H1 (cell line): ENCODE measurements around the gene ZNF575. TPM values are rescaled to one million over a fixed set of nuclear protein-coding genes. Genes with fewer than 3 reads are reported as not detected.

ENCODE experiments used
- CTCF ChIA-PET: fragments of 300-600 bp; sonication (Branson Sonifier 250); formaldehyde crosslinking; loops from one replicate; lab custom pipeline; 2021; ENCODE audit not compliant: partially characterized antibody; lab: Charles Lee
- POLR2A ChIA-PET: fragments of 300-600 bp; sonication (Branson Sonifier 250); formaldehyde crosslinking; loops from one replicate; lab custom pipeline; 2021; ENCODE audit warnings: inconsistent platforms; ENCODE audit not compliant: partially characterized antibody; lab: Charles Lee
- DNase-seq, 2 experiments: peaks; one replicate each; pipeline versions ENCODE4 v3.0.0 to v3.0.0-alpha.2; 2010 to 2022; ENCODE audit warnings: low spot score in 2 of 2, low read depth in 1 of 2, mixed read lengths in 1 of 2
- FAIRE-seq: peaks from 2 replicates; lab custom pipeline; 2011; peaks lifted over from hg19 to GRCh38; lab: Jason Lieb, UNC
- H2AFZ ChIP-seq: 2 replicates; pipeline ENCODE4 v1.8.1; 2012; ENCODE audit warnings: low read length, inconsistent platforms
- H2AK5ac ChIP-seq: 2 replicates; pipeline ENCODE4 v1.6.1; 2013; ENCODE audit warnings: low read depth, low read length
- H2BK120ac ChIP-seq: replicated peaks from 2 replicates; pipeline ENCODE3; 2013; ENCODE audit warnings: low read depth, low read length, inconsistent platforms
- H2BK12ac ChIP-seq: 2 replicates; pipeline ENCODE4 v1.6.1; 2013; ENCODE audit warnings: low read depth, low read length
- H2BK15ac ChIP-seq: 2 replicates; pipeline ENCODE4 v1.6.1; 2013; ENCODE audit warnings: low read length
- H2BK20ac ChIP-seq: 2 replicates; pipeline ENCODE4 v1.6.1; 2013; ENCODE audit warnings: low read length
- H2BK5ac ChIP-seq: 2 replicates; pipeline ENCODE4 v1.6.1; 2013; ENCODE audit warnings: low read depth, low read length
- H3K14ac ChIP-seq: 2 replicates; pipeline ENCODE4 v1.6.1; 2013; ENCODE audit warnings: inconsistent platforms; ENCODE audit not compliant: insufficient read length
- H3K18ac ChIP-seq: 2 replicates; pipeline ENCODE4 v1.6.1; 2013; ENCODE audit warnings: low read length; ENCODE audit errors: extremely low read depth
- H3K23ac ChIP-seq: 2 replicates; pipeline ENCODE4 v1.6.1; 2013; ENCODE audit warnings: inconsistent platforms; ENCODE audit not compliant: insufficient read length
- H3K23me2 ChIP-seq: 2 replicates; pipeline ENCODE4 v1.6.1; 2013; ENCODE audit warnings: low read depth, low read length
- H3K27ac ChIP-seq: 2 replicates; pipeline ENCODE4 v1.6.1; 2011; ENCODE audit warnings: low read depth, low read length, inconsistent platforms
- H3K27me3 ChIP-seq, 4 experiments: replicated peaks in 1 of 4; 1 replicate in 1 of 4; 2 replicates in 3 of 4; pipeline versions ENCODE4 v1.6.1 to v1.8.1; 2011 to 2013; ENCODE audit warnings: low read length in 3 of 4, mild to moderate bottlenecking in 3 of 4, inconsistent platforms in 2 of 4, mixed read lengths in 2 of 4, moderate library complexity in 1 of 4; ENCODE audit not compliant: control insufficient read depth in 3 of 4, insufficient read depth in 3 of 4; ENCODE audit errors: extremely low read depth in 1 of 4
- H3K36me3 ChIP-seq, 4 experiments: 2 replicates each; pipeline versions ENCODE4 v1.6.1 to v1.8.1; 2011 to 2013; ENCODE audit warnings: mild to moderate bottlenecking in 4 of 4, low read length in 3 of 4, moderate library complexity in 2 of 4, control low read depth in 1 of 4, inconsistent platforms in 1 of 4; ENCODE audit not compliant: insufficient read depth in 4 of 4, control insufficient read depth in 2 of 4
- H3K4ac ChIP-seq: replicated peaks from 2 replicates; pipeline ENCODE3; 2013; ENCODE audit warnings: low read length, low read depth, mixed read lengths, inconsistent platforms; ENCODE audit not compliant: insufficient read length
- H3K4me1 ChIP-seq, 4 experiments: replicated peaks in 1 of 4; 1 replicate in 1 of 4; 2 replicates in 3 of 4; pipeline versions ENCODE4 v1.6.1 to v1.8.1; 2011 to 2013; ENCODE audit warnings: low read length in 3 of 4, inconsistent platforms in 2 of 4, mixed read lengths in 1 of 4; ENCODE audit not compliant: insufficient read depth in 4 of 4, control insufficient read depth in 3 of 4
- H3K4me2 ChIP-seq, 2 experiments: 2 replicates each; pipeline versions ENCODE4 v1.6.1 to v1.8.1; 2011 to 2013; ENCODE audit warnings: low read depth in 2 of 2, low read length in 2 of 2, control low read depth in 1 of 2, inconsistent platforms in 1 of 2, mild to moderate bottlenecking in 1 of 2; ENCODE audit not compliant: insufficient read depth in 1 of 2
- H3K4me3 ChIP-seq, 4 experiments: fragments of 200-600, 300-600 bp in 1 of 4; sonication (generic), shearing (Covaris generic), sonication (Bioruptor Twin) in 1 of 4; 2 replicates each; pipeline versions ENCODE4 v1.5.1 to v1.8.1; 2011 to 2016; ENCODE audit warnings: low read length in 4 of 4, low read depth in 3 of 4, control low read depth in 2 of 4, inconsistent platforms in 2 of 4, mild to moderate bottlenecking in 2 of 4, mixed read lengths in 1 of 4, moderate library complexity in 1 of 4; ENCODE audit not compliant: insufficient read depth in 2 of 4; ENCODE audit errors: extremely low read depth in 1 of 4
- H3K56ac ChIP-seq: replicated peaks from 2 replicates; pipeline ENCODE3; 2013; ENCODE audit warnings: low read depth, mild to moderate bottlenecking, mixed read lengths, low read length, inconsistent platforms; ENCODE audit not compliant: insufficient read length
- H3K79me1 ChIP-seq: 2 replicates; pipeline ENCODE4 v1.6.1; 2013; ENCODE audit warnings: low read depth, low read length, control low read depth
- H3K79me2 ChIP-seq, 2 experiments: 2 replicates each; pipeline versions ENCODE4 v1.6.1 to v1.8.1; 2012 to 2013; ENCODE audit warnings: low read length in 2 of 2, mild to moderate bottlenecking in 2 of 2, inconsistent platforms in 1 of 2; ENCODE audit not compliant: insufficient read depth in 2 of 2, control insufficient read depth in 1 of 2
- H3K9ac ChIP-seq, 4 experiments: replicated peaks in 1 of 4; 1 replicate in 1 of 4; 2 replicates in 3 of 4; pipeline versions ENCODE4 v1.6.1 to v1.8.1; 2011 to 2013; ENCODE audit warnings: low read depth in 3 of 4, low read length in 3 of 4, control low read depth in 2 of 4, mild to moderate bottlenecking in 2 of 4, moderate library complexity in 2 of 4, inconsistent platforms in 1 of 4; ENCODE audit errors: extremely low read depth in 1 of 4
- H3K9me3 ChIP-seq, 2 experiments: 2 replicates each; pipeline versions ENCODE4 v1.6.1 to v1.8.1; 2012 to 2013; ENCODE audit warnings: mild to moderate bottlenecking in 2 of 2, moderate library complexity in 2 of 2, control low read depth in 1 of 2, inconsistent platforms in 1 of 2, low read depth in 1 of 2, low read length in 1 of 2, mixed read lengths in 1 of 2; ENCODE audit not compliant: insufficient read depth in 2 of 2
- H4K20me1 ChIP-seq, 2 experiments: replicated peaks in 1 of 2; 2 replicates each; pipeline versions ENCODE3 to v1.8.1; 2011 to 2013; ENCODE audit warnings: inconsistent platforms in 2 of 2, low read length in 2 of 2, mild to moderate bottlenecking in 1 of 2; ENCODE audit not compliant: insufficient read depth in 2 of 2, control insufficient read depth in 1 of 2
- H4K5ac ChIP-seq: 2 replicates; pipeline ENCODE4 v1.6.1; 2013; ENCODE audit warnings: low read length, low read depth, mixed read lengths, inconsistent platforms; ENCODE audit not compliant: insufficient read length
- H4K8ac ChIP-seq: 2 replicates; pipeline ENCODE4 v1.8.0; 2013; ENCODE audit warnings: mild to moderate bottlenecking, moderate library complexity, low read length, inconsistent platforms; ENCODE audit not compliant: insufficient read depth; ENCODE audit errors: extremely low read depth
- H4K91ac ChIP-seq: replicated peaks from 2 replicates; pipeline ENCODE3; 2013; ENCODE audit warnings: low read length, mixed read lengths, inconsistent platforms; ENCODE audit not compliant: insufficient read length
- ASH2L ChIP-seq: fragments of 200-600, 300-600 bp; sonication (generic); IDR thresholded peaks from one replicate; pipeline ENCODE4 v1.7.1; 2017; ENCODE audit warnings: low read length
- BACH1 ChIP-seq: IDR thresholded peaks from 2 replicates; pipeline ENCODE4 v1.6.1; 2012; ENCODE audit warnings: low read length, improper control_type of control experiment
- EZH2 ChIP-seq: fragments of 200-600 bp; sonication (generic); IDR thresholded peaks from 2 replicates; pipeline ENCODE4 v1.7.1; 2012; ENCODE audit warnings: low read depth, mild to moderate bottlenecking, moderate library complexity, low read length, inconsistent platforms; ENCODE audit not compliant: severe bottlenecking
- FOSL1 ChIP-seq: IDR thresholded peaks from 2 replicates; pipeline ENCODE4 v1.6.1; 2011; ENCODE audit warnings: mild to moderate bottlenecking, low read depth, low read length, moderate library complexity; ENCODE audit not compliant: insufficient read depth
- JUND ChIP-seq: IDR thresholded peaks from 2 replicates; pipeline ENCODE4 v1.6.1; 2011; ENCODE audit warnings: mild to moderate bottlenecking, improper control_type of control experiment, low read length
- KDM1A ChIP-seq: fragments of 200-600, 300-600 bp; sonication (generic); IDR thresholded peaks from 2 replicates; pipeline ENCODE4 v1.7.1; 2016; ENCODE audit warnings: mild to moderate bottlenecking, low read length, borderline replicate concordance
- NANOG ChIP-seq: IDR thresholded peaks from 2 replicates; pipeline ENCODE4 v1.6.1; 2011; ENCODE audit warnings: low read length, low read depth, mild to moderate bottlenecking, inconsistent platforms; ENCODE audit not compliant: insufficient read depth, poor library complexity, severe bottlenecking
- NRF1 ChIP-seq: IDR thresholded peaks from 2 replicates; pipeline ENCODE4 v1.6.1; 2011; ENCODE audit warnings: mild to moderate bottlenecking, low read depth, low read length, improper control_type of control experiment
- SIRT6 ChIP-seq: IDR thresholded peaks from one replicate; pipeline ENCODE4 v1.7.1; 2012; ENCODE audit warnings: low read length, inconsistent platforms
- SIX5 ChIP-seq: IDR thresholded peaks from 2 replicates; pipeline ENCODE4 v1.6.1; 2011; ENCODE audit warnings: mild to moderate bottlenecking, low read depth, low read length
- SUZ12 ChIP-seq: fragments of 200-600 bp; sonication (generic); IDR thresholded peaks from 2 replicates; pipeline ENCODE4 v1.6.1; 2012; ENCODE audit warnings: mild to moderate bottlenecking, inconsistent platforms, low read length, moderate library complexity, mixed read lengths
- TBP ChIP-seq: IDR thresholded peaks from 2 replicates; pipeline ENCODE4 v1.6.1; 2011; ENCODE audit warnings: low read depth, low read length, improper control_type of control experiment
- TEAD4 ChIP-seq: IDR thresholded peaks from 2 replicates; pipeline ENCODE4 v1.6.1; 2012; ENCODE audit warnings: low read depth, low read length, inconsistent platforms, mixed read lengths
- YY1 ChIP-seq: IDR thresholded peaks from 2 replicates; pipeline ENCODE4 v1.6.1; 2011; ENCODE audit warnings: low read depth, mild to moderate bottlenecking, low read length
- ZNF274 ChIP-seq: IDR thresholded peaks from 2 replicates; pipeline ENCODE4 v1.7.0; 2012; ENCODE audit warnings: low read length, borderline replicate concordance; ENCODE audit errors: extremely low read depth
- WGBS, 2 experiments: shearing (Covaris generic) in 1 of 2; methylation state at CpG; one replicate each; pipeline versions ENCODE4 v1.1.6 to v1.1.7; 2013 to 2015; ENCODE audit warnings: low lambda C conversion rate in 2 of 2, mixed read lengths in 2 of 2, inconsistent platforms in 1 of 2, low coverage in 1 of 2, missing lambda C conversion rate in 1 of 2; ENCODE audit not compliant: insufficient replicate concordance in 2 of 2, insufficient coverage in 1 of 2, insufficient read length in 1 of 2; ENCODE audit errors: extremely low coverage in 1 of 2, missing lambda C conversion rate in 1 of 2; 5-methylcytosine and 5-hydroxymethylcytosine counted together
- polyA plus RNA-seq, 7 experiments: library from polyadenylated mRNA; depleted of rRNA in 3 of 7; stranded (reverse) in 5 of 7; unstranded in 2 of 7; fragments of >200 nt in 5 of 7; fragments of 200-250 nt in 2 of 7; gene quantifications; 1 replicate in 5 of 7; 2 replicates in 1 of 7; 4 replicates in 1 of 7; pipeline versions ENCODE4 v1.2.1 to v1.2.3, GENCODE V29; 2011 to 2013; ENCODE audit warnings: missing spikeins in 2 of 7, mixed read lengths in 2 of 7
- total RNA-seq: library from RNA; stranded (reverse); fragmentation: NEBNext Ultra II Directional; extraction: Animal tissue kit (Norgen Biotek cat#: 25700); gene quantifications from 2 replicates; pipeline ENCODE4 v1.2.1, GENCODE V29; 2021

The ZNF575 gene
- total and polyA plus RNA-seq, 2 of the 8 experiments (the other 6 are each of a cell fraction or from before 2014, with no cell fraction given), result 0.05 TPM; not detected in 1

DNA sequence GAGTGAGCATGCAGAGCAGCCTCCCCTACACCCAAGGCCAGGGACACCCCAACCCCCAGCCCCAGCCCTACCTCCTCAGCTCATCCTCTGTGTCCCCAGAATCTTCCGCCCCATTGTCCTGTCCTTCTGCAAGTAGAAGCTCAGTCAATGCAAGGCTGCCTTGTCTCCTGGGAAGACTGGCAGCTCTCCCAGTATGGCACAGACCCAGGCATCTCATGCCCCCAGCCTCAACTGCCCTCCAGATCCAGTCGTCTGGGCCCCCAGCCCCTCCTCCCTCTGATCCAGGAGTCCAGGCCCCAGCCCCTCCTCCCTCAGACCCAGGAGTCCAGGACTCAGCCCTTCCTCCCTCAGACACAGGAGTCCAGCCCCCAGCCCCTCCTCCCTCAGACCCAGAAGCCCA lies 13.0 kb downstream of the ZNF575 start:
- FAIRE-seq (no peak), DNase-seq (no peak)
- no peak overlapping the region for H3K14ac ChIP-seq
- peaks cover 0 to 2% of the 10 kb centered on the region in 2 experiments for H4K20me1 ChIP-seq
- H3K79me2 ChIP-seq, result no peaks in the 10 kb centered on the region
- no peak overlapping the region for H3K18ac ChIP-seq
- no peak overlapping the region for H2BK5ac ChIP-seq
- no peak overlapping the region for H3K4me2 ChIP-seq
- no peak overlapping the region for H2AK5ac ChIP-seq
- no peaks in the 10 kb centered on the region; a peak in 1 of 7 replicates for H3K27me3 ChIP-seq
- no peak overlapping the region for H3K4ac ChIP-seq
- H4K91ac ChIP-seq, result no peak overlapping the region
- no peaks in the 10 kb centered on the region for H3K4me1 ChIP-seq
- no peak overlapping the region; a peak in 1 of 7 replicates for H3K9ac ChIP-seq
- CTCF ChIA-PET, result interaction anchor here (1.4 to 8.0 kb wide), 3 partner anchors 9 to 80 kb away, joined by 3 to 62 read pairs (median 21); no protein-coding TSS in a partner anchor
- no peaks in the 10 kb centered on the region for H3K23me2 ChIP-seq
- H4K8ac ChIP-seq, result no peak overlapping the region
- H3K36me3 ChIP-seq, result peaks cover 10 to 40% (median 27%) of the 10 kb centered on the region in 4 experiments; a peak in 5 of 8 replicates
- no peak overlapping the region for H3K23ac ChIP-seq
- no peak overlapping the region for H4K5ac ChIP-seq
- no peak overlapping the region for H2BK20ac ChIP-seq
- no peak overlapping the region for H2AFZ ChIP-seq
- H2BK120ac ChIP-seq, result no peak overlapping the region
- H2BK12ac ChIP-seq, result no peak overlapping the region
- no peak overlapping the region for H2BK15ac ChIP-seq
- no peaks in the 10 kb centered on the region for H3K9me3 ChIP-seq
- H3K27ac ChIP-seq, result no peak overlapping the region; the same call in 1 of the 2 replicates
- POLR2A ChIA-PET, result interaction anchor here (1.6 kb wide), 1 partner anchor 9 kb away, joined by 5 read pairs; no protein-coding TSS in a partner anchor
- 80% methylated on average over 1 of the region's 2 CpGs; no CpG with 5 or more reads in 1 of the 2 experiments for WGBS, 2 experiments
- H3K79me1 ChIP-seq, result no peaks in the 10 kb centered on the region
- H3K4me3 ChIP-seq, result no peak overlapping the region
- no peak overlapping the region for H3K56ac ChIP-seq
- no peak for TF ChIP-seq ASH2L
- TF ChIP-seq SUZ12, result no peak
- TF ChIP-seq SIX5, result no peak
- no peak for TF ChIP-seq YY1
- no peak for TF ChIP-seq EZH2
- TF ChIP-seq ZNF274, result no peak
- TF ChIP-seq BACH1, result no peak
- no peak for TF ChIP-seq NANOG
- no peak for TF ChIP-seq KDM1A
- no peak for TF ChIP-seq TEAD4
- no peak for TF ChIP-seq JUND
- TF ChIP-seq FOSL1, result no peak
- no peak for TF ChIP-seq NRF1
- TF ChIP-seq SIRT6, result no peak
- no peak for TF ChIP-seq TBP
